ENCODE measurements around the gene ADAMTS13. TPM values are rescaled to one million over a fixed set of nuclear protein-coding genes. Genes with fewer than 3 reads are reported as not detected.

ADAMTS13 gene
- total RNA-seq, 1 donor from 2014 or later, result 3.1 TPM

GRCh38 chr9:133483611-133484010 is 61.4 kb downstream of the ADAMTS13 start:
- intact Hi-C loops (cut with micrococcal nuclease), result loop anchor here (10.0 kb wide), 1 partner anchor 299 kb away; no protein-coding TSS in a partner anchor

GRCh38 chr9:133484671-133485437 is 62.7 kb downstream of the ADAMTS13 start:
- Histone ChIP-seq H3K4me1 (peaks cover 1% of the 10 kb centered on the region), H3K27ac (replicated peaks) (no peak overlapping the region), H3K27me3 (ENCODE audit: low read depth) (peaks cover 30% of the 10 kb centered on the region), H3K36me3 (no peaks in the 10 kb centered on the region), H3K9me3 (replicated peaks) (no peaks in the 10 kb centered on the region), H3K4me3 (no peak overlapping the region)
- intact Hi-C loops (cut with micrococcal nuclease), result loop anchor here (5.0 to 10.0 kb wide), 2 partner anchors 78 to 300 kb away; no protein-coding TSS in a partner anchor
- DNase-seq, result no peak
- TF ChIP-seq, protein P1, sequence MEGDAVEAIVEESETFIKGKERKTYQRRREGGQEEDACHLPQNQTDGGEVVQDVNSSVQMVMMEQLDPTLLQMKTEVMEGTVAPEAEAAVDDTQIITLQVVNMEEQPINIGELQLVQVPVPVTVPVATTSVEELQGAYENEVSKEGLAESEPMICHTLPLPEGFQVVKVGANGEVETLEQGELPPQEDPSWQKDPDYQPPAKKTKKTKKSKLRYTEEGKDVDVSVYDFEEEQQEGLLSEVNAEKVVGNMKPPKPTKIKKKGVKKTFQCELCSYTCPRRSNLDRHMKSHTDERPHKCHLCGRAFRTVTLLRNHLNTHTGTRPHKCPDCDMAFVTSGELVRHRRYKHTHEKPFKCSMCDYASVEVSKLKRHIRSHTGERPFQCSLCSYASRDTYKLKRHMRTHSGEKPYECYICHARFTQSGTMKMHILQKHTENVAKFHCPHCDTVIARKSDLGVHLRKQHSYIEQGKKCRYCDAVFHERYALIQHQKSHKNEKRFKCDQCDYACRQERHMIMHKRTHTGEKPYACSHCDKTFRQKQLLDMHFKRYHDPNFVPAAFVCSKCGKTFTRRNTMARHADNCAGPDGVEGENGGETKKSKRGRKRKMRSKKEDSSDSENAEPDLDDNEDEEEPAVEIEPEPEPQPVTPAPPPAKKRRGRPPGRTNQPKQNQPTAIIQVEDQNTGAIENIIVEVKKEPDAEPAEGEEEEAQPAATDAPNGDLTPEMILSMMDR (IDR thresholded peaks at IDR 0.05; ENCODE audit: borderline replicate concordance), result no peak

More at GRCh38 chr9:133483611-133484010, 61.4 kb downstream of the ADAMTS13 start:
- DNase-seq, result no peak
- H3K4me1 ChIP-seq, result peaks cover 12% of the 10 kb centered on the region
- no peak overlapping the region for H3K27ac ChIP-seq (replicated peaks)
- no peaks in the 10 kb centered on the region for H3K9me3 ChIP-seq (replicated peaks)
- H3K36me3 ChIP-seq, result no peaks in the 10 kb centered on the region
- peaks cover 30% of the 10 kb centered on the region for H3K27me3 ChIP-seq (ENCODE audit: low read depth)
- no peak overlapping the region for H3K4me3 ChIP-seq
- TF ChIP-seq, protein P1 (IDR thresholded peaks at IDR 0.05; ENCODE audit: borderline replicate concordance), result no peak

GRCh38 chr9:133485531-133486260 is 63.5 kb downstream of the ADAMTS13 start:
- Histone ChIP-seq H3K27ac (replicated peaks) (no peak overlapping the region), H3K27me3 (ENCODE audit: low read depth) (peaks cover 30% of the 10 kb centered on the region), H3K9me3 (replicated peaks) (no peaks in the 10 kb centered on the region), H3K36me3 (no peaks in the 10 kb centered on the region), H3K4me1 (no peaks in the 10 kb centered on the region), H3K4me3 (no peak overlapping the region)
- intact Hi-C loops (cut with micrococcal nuclease), result loop anchor here (5.0 to 10.0 kb wide), 2 partner anchors 78 to 301 kb away; no protein-coding TSS in a partner anchor
- DNase-seq, result no peak
- TF ChIP-seq, protein P1 (IDR thresholded peaks at IDR 0.05; ENCODE audit: borderline replicate concordance), result no peak

GRCh38 chr9:133487331-133487725 is 65.2 kb downstream of the ADAMTS13 start:
- peaks cover 9% of the 10 kb centered on the region for H3K4me1 ChIP-seq
- no peak overlapping the region for H3K4me3 ChIP-seq
- no peaks in the 10 kb centered on the region for H3K36me3 ChIP-seq
- no peak overlapping the region for H3K27ac ChIP-seq (replicated peaks)
- intact Hi-C loops (cut with micrococcal nuclease), result loop anchor here (5.0 to 10.0 kb wide), 2 partner anchors 80 to 303 kb away; no protein-coding TSS in a partner anchor
- no peak for DNase-seq
- TF ChIP-seq, protein P1 (IDR thresholded peaks at IDR 0.05; ENCODE audit: borderline replicate concordance), result no peak
- no peaks in the 10 kb centered on the region for H3K9me3 ChIP-seq (replicated peaks)
- H3K27me3 ChIP-seq (ENCODE audit: low read depth), result peaks cover 30% of the 10 kb centered on the region

GRCh38 chr9:133488686-133489252 is 66.6 kb downstream of the ADAMTS13 start:
- TF ChIP-seq, protein P1 (IDR thresholded peaks at IDR 0.05; ENCODE audit: borderline replicate concordance), result no peak
- Histone ChIP-seq H3K36me3 (no peaks in the 10 kb centered on the region), H3K4me1 (peaks cover 17% of the 10 kb centered on the region), H3K9me3 (replicated peaks) (no peaks in the 10 kb centered on the region), H3K27ac (replicated peaks) (no peak overlapping the region), H3K27me3 (ENCODE audit: low read depth) (peaks cover 30% of the 10 kb centered on the region), H3K4me3 (no peak overlapping the region)
- no peak for DNase-seq
- intact Hi-C loops (cut with micrococcal nuclease), result loop anchor here (5.0 to 10.0 kb wide), 2 partner anchors 81 to 304 kb away; no protein-coding TSS in a partner anchor

Data from left ventricle myocardium inferior (tissue), 1 donor.